Natural killer cell (primary cell): ENCODE measurements around the gene PDE3A. TPM values are rescaled to one million over a fixed set of nuclear protein-coding genes. Genes with fewer than 3 reads are reported as not detected.

Experiments used
- ATAC-seq, 3 donors: fragments of 150-1000 bp in 2 of 3; fragments of 200-7000 bp in 1 of 3; cut with Tn5 transposase; 1 replicate in 1 of 3; 2 replicates in 2 of 3; pipeline ENCODE4 v1.10.0; 2021; ENCODE audit warnings: mild to moderate bottlenecking in 2 of 3, moderate library complexity in 2 of 3
- DNase-seq, 2 donors: peaks; one replicate each; pipeline versions ENCODE4 v3.0.0 to v3.0.0-alpha.2; 2013 to 2021; ENCODE audit warnings: mixed read lengths in 1 of 2
- H3K27ac ChIP-seq: one replicate; pipeline ENCODE4 v1.5.1; 2013; ENCODE audit warnings: mild to moderate bottlenecking, low read length
- H3K27me3 ChIP-seq: one replicate; pipeline ENCODE4 v1.6.1; 2013; ENCODE audit warnings: low read length; ENCODE audit not compliant: control insufficient read depth, insufficient read depth
- H3K36me3 ChIP-seq: one replicate; pipeline ENCODE4 v1.6.1; 2013; ENCODE audit warnings: low read length; ENCODE audit not compliant: control insufficient read depth, insufficient read depth
- H3K4me1 ChIP-seq: one replicate; pipeline ENCODE4 v1.6.1; 2013; ENCODE audit warnings: low read length; ENCODE audit not compliant: control insufficient read depth, insufficient read depth
- H3K4me3 ChIP-seq: one replicate; pipeline ENCODE4 v1.5.1; 2013; ENCODE audit warnings: low read length
- H3K9me3 ChIP-seq: one replicate; pipeline ENCODE4 v1.6.1; 2013; ENCODE audit warnings: low read length; ENCODE audit not compliant: control insufficient read depth, insufficient read depth
- H3K27ac Mint-ChIP-seq, 2 donors: one replicate each; pipeline ENCODE4 v1.8.0; 2022; ENCODE audit warnings: mild to moderate bottlenecking in 2 of 2, mixed read lengths in 2 of 2, moderate library complexity in 1 of 2
- H3K27me3 Mint-ChIP-seq, 2 donors: one replicate each; pipeline ENCODE4 v1.8.0; 2022; ENCODE audit warnings: low read depth in 2 of 2, mixed read lengths in 2 of 2
- H3K36me3 Mint-ChIP-seq: one replicate; pipeline ENCODE4 v1.8.0; 2022; ENCODE audit warnings: mixed read lengths
- H3K4me1 Mint-ChIP-seq, 2 donors: one replicate each; pipeline ENCODE4 v1.8.0; 2022; ENCODE audit warnings: mixed read lengths in 2 of 2
- H3K4me3 Mint-ChIP-seq: one replicate; pipeline ENCODE4 v1.8.0; 2022; ENCODE audit warnings: mild to moderate bottlenecking, moderate library complexity, mixed read lengths
- H3K9me3 Mint-ChIP-seq, 2 donors: one replicate each; pipeline ENCODE4 v1.8.0; 2022; ENCODE audit warnings: mixed read lengths in 2 of 2
- WGBS: methylation state at CpG from one replicate; pipeline ENCODE4 v1.1.7; 2013; ENCODE audit warnings: missing lambda C conversion rate; ENCODE audit not compliant: insufficient coverage; 5-methylcytosine and 5-hydroxymethylcytosine counted together
- intact Hi-C: fragments of 100-400 bp; cut with micrococcal nuclease; formaldehyde crosslinking; loops from one replicate; pipeline ENCODE4 v1.14.2; 2022
- total RNA-seq, 4 donors: library from RNA; stranded (reverse); fragments of 120-200 nt in 1 of 4; gene quantifications; one replicate each; pipeline versions ENCODE4 v1.2.3 to v1.2.4, GENCODE V29; 2013 to 2022
- TF ChIP-seq, protein P1 (sequence below): fragments of 200-600 bp; IDR thresholded peaks from one replicate; pipeline ENCODE4 v1.8.0; 2022; ENCODE audit warnings: antibody characterized with exemption

The PDE3A gene
- total RNA-seq, 3 donors from 2014 or later (not counting 1 experiment from before 2014, with no cell fraction given) = 0.20 to 0.28 (median 0.27) TPM

DNA sequence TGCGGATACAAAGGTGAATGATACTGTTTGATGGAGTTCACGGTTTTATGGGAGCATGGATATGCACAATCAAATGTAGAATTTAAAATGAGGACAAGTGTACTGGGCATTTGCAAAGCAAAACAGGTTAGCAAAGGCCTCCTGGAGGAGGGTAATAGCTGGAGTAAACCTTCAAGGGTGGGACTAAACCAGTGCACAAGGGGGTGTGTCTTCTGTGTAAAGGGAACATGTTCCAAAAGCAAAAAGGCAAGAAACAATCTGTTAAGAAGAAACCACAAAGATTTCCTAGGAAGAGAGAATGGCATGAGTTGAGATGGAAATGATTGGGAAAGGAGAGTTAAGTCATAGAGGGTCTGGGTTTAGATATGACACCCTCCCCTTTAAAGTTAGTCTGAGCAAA is 217.6 kb downstream of the PDE3A start:
- Mint-ChIP-seq H3K27ac (no peak overlapping the region), H3K9me3 (no peaks in the 10 kb centered on the region), H3K4me3 (no peak overlapping the region), H3K4me1 (no peaks in the 10 kb centered on the region), H3K36me3 (no peaks in the 10 kb centered on the region), H3K27me3 (no peaks in the 10 kb centered on the region)
- no peaks in the 10 kb centered on the region for H3K27me3 ChIP-seq
- H3K9me3 ChIP-seq = no peaks in the 10 kb centered on the region
- DNase-seq = no peak
- WGBS = 84% methylated on average over 2 of the region's 2 CpGs
- no peak for ATAC-seq
- no peak overlapping the region for H3K4me3 ChIP-seq
- H3K27ac ChIP-seq = no peak overlapping the region
- TF ChIP-seq, protein P1, sequence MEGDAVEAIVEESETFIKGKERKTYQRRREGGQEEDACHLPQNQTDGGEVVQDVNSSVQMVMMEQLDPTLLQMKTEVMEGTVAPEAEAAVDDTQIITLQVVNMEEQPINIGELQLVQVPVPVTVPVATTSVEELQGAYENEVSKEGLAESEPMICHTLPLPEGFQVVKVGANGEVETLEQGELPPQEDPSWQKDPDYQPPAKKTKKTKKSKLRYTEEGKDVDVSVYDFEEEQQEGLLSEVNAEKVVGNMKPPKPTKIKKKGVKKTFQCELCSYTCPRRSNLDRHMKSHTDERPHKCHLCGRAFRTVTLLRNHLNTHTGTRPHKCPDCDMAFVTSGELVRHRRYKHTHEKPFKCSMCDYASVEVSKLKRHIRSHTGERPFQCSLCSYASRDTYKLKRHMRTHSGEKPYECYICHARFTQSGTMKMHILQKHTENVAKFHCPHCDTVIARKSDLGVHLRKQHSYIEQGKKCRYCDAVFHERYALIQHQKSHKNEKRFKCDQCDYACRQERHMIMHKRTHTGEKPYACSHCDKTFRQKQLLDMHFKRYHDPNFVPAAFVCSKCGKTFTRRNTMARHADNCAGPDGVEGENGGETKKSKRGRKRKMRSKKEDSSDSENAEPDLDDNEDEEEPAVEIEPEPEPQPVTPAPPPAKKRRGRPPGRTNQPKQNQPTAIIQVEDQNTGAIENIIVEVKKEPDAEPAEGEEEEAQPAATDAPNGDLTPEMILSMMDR = no peak
- no peaks in the 10 kb centered on the region for H3K4me1 ChIP-seq
- intact Hi-C loops = no loop called here
- H3K36me3 ChIP-seq = no peaks in the 10 kb centered on the region

DNA sequence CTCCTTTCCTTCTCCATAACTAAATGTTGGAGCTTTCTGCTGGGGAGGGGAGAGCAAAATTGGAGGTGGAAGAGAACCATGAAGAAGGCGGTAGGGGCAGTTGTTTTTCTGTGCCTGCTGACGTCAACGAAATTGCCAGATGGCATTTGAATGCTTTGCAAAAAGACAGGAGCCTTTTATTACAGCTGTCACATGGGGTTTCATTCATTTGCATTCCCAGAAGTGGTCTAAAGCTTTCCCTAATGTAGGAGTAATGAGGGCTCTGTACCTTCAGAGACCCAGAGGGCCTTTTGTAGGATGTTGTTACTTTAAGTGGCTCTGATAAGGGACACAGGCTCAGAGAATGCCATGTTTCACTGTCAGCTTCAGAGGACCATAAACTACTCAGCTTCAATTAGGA is 219.7 kb downstream of the PDE3A start:
- no peak for DNase-seq
- Mint-ChIP-seq H3K4me3 (no peak overlapping the region), H3K27me3 (no peaks in the 10 kb centered on the region), H3K36me3 (no peaks in the 10 kb centered on the region), H3K4me1 (no peaks in the 10 kb centered on the region), H3K27ac (no peak overlapping the region), H3K9me3 (no peaks in the 10 kb centered on the region)
- no peak for ATAC-seq
- H3K27me3 ChIP-seq = no peaks in the 10 kb centered on the region
- no peaks in the 10 kb centered on the region for H3K36me3 ChIP-seq
- TF ChIP-seq, protein P1 = no peak
- H3K9me3 ChIP-seq = no peaks in the 10 kb centered on the region
- intact Hi-C loops = no loop called here
- H3K4me3 ChIP-seq = no peak overlapping the region
- WGBS = 93% methylated on average over 3 of the region's 3 CpGs
- no peaks in the 10 kb centered on the region for H3K4me1 ChIP-seq
- no peak overlapping the region for H3K27ac ChIP-seq

DNA sequence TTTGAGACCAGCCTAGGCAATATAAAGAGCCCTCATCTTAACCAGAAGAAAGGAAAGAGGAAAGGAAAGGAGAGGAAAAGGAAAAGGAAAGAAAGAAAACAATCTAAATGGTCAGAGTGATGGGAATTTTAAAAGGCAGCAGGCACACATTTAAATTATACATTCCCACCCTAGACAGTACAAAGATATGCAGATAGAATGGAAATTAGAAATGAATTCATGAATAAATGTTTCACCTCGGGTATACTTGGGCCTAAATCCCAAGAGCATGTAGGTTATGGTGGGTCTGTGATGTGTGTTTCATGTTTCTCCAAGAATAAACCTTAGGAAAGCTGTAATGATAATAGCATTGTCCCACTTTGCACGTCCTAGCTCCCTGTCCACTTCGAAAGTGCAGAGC is 222.2 kb downstream of the PDE3A start:
- DNase-seq (no peak), ATAC-seq (no peak)
- no peaks in the 10 kb centered on the region for H3K36me3 ChIP-seq
- no peaks in the 10 kb centered on the region for H3K36me3 Mint-ChIP-seq
- no peaks in the 10 kb centered on the region for H3K4me1 ChIP-seq
- WGBS = 58% methylated on average over 3 of the region's 3 CpGs
- no peak overlapping the region for H3K4me3 Mint-ChIP-seq
- TF ChIP-seq, protein P1 = no peak
- no peak overlapping the region for H3K27ac Mint-ChIP-seq
- H3K27me3 ChIP-seq = no peaks in the 10 kb centered on the region
- H3K4me1 Mint-ChIP-seq = no peaks in the 10 kb centered on the region
- intact Hi-C loops = no loop called here
- peaks cover 0 to 3% of the 10 kb centered on the region in 2 donors for H3K27me3 Mint-ChIP-seq
- no peaks in the 10 kb centered on the region for H3K9me3 Mint-ChIP-seq
- H3K9me3 ChIP-seq = no peaks in the 10 kb centered on the region
- H3K4me3 ChIP-seq = no peak overlapping the region
- H3K27ac ChIP-seq = no peak overlapping the region

- H3K4me3 ChIP-seq = no peak overlapping the region
- H3K36me3 Mint-ChIP-seq = no peaks in the 10 kb centered on the region
- 88% methylated on average over 2 of the region's 2 CpGs for WGBS
- intact Hi-C loops = no loop called here
- no peaks in the 10 kb centered on the region for H3K4me1 ChIP-seq
- H3K27me3 ChIP-seq = no peaks in the 10 kb centered on the region
- H3K9me3 ChIP-seq = no peaks in the 10 kb centered on the region
- H3K9me3 Mint-ChIP-seq = no peaks in the 10 kb centered on the region
- H3K27me3 Mint-ChIP-seq = peaks cover 0 to 3% of the 10 kb centered on the region in 2 donors
- H3K27ac ChIP-seq = no peak overlapping the region
- DNase-seq (no peak), ATAC-seq (no peak)
- H3K4me3 Mint-ChIP-seq = no peak overlapping the region
- no peak overlapping the region for H3K27ac Mint-ChIP-seq
- TF ChIP-seq, protein P1 = no peak
- H3K4me1 Mint-ChIP-seq = no peaks in the 10 kb centered on the region
- no peaks in the 10 kb centered on the region for H3K36me3 ChIP-seq
Measured at GRCh38 chr12:20592556-20592955, 224.2 kb downstream of the PDE3A start.
